Omental fat pad (tissue), 4 donors: Measurements from ENCODE around the gene PMAIP1. TPM values are rescaled to one million over a fixed set of nuclear protein-coding genes. Genes with fewer than 3 reads are reported as not detected.

Experiments
- ATAC-seq: fragments of 150-250 bp; one replicate; pipeline ENCODE4 v1.9.1; 2016; ENCODE audit warnings: mild to moderate bottlenecking, moderate library complexity; ENCODE audit not compliant: low FRiP score
- DNase-seq: peaks from one replicate; pipeline ENCODE4 v3.0.0-alpha.2; 2019; ENCODE audit warnings: low spot score
- total RNA-seq, 4 donors: library from RNA; depleted of rRNA; stranded (reverse); fragments of >200 nt; gene quantifications; one replicate each; pipeline ENCODE4 v1.1.0, GENCODE V29; 2016
- TF ChIP-seq, protein P1 (sequence below), 3 donors: fragments of 450-650 bp; IDR thresholded peaks; one replicate each; pipeline ENCODE4 v1.5.1; 2016 to 2017; ENCODE audit warnings: antibody characterized with exemption in 3 of 3, mild to moderate bottlenecking in 3 of 3, moderate library complexity in 2 of 3

PMAIP1 gene
- total RNA-seq, 4 donors from 2014 or later, result 1.3 to 5.4 (median 2.8) TPM; not detected in 1

DNA sequence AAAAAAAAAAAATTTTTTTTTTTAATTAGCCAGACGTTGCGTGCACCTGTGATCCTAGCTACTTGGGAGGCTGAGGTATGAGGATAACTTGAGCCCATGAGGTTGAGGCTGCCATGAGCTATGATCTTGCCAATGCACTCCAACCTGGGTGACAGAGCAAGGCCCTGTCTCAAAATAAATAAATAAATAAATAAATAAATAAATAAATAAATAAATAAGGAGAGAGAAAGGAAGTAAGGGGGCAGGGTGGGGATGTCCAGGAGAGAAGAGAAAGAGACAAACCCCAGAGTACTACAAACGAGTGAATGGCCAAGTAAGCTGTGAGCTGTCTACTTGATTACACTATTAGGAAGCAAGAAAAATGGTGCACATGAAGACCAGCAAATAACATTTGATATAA is 7.7 kb upstream of the PMAIP1 start:
- TF ChIP-seq, protein P1, sequence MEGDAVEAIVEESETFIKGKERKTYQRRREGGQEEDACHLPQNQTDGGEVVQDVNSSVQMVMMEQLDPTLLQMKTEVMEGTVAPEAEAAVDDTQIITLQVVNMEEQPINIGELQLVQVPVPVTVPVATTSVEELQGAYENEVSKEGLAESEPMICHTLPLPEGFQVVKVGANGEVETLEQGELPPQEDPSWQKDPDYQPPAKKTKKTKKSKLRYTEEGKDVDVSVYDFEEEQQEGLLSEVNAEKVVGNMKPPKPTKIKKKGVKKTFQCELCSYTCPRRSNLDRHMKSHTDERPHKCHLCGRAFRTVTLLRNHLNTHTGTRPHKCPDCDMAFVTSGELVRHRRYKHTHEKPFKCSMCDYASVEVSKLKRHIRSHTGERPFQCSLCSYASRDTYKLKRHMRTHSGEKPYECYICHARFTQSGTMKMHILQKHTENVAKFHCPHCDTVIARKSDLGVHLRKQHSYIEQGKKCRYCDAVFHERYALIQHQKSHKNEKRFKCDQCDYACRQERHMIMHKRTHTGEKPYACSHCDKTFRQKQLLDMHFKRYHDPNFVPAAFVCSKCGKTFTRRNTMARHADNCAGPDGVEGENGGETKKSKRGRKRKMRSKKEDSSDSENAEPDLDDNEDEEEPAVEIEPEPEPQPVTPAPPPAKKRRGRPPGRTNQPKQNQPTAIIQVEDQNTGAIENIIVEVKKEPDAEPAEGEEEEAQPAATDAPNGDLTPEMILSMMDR (IDR thresholded peaks at IDR 0.05), result no peak
- ATAC-seq (no peak), DNase-seq (no peak)

DNA sequence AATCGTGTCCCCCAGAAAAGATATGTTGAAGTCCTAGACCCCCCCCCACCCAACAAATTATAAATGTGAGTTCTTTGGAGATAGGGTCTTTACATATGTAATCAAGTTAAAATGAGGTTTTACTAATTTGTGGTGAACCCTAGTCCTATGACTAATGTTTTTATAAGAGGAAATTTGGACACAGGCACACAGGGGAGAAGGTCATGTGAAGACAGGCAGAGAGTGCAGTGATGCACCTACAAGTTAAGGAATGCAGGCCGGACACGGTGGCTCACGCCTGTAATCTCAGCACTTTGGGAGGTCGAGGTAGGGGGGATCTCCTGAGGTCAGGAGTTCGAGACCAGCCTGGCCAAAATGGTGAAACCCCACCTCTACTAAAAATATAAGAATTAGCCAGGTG is 5.8 kb upstream of the PMAIP1 start:
- no peak for DNase-seq
- TF ChIP-seq, protein P1 (IDR thresholded peaks at IDR 0.05), result no peak
- ATAC-seq, result no peak

DNA sequence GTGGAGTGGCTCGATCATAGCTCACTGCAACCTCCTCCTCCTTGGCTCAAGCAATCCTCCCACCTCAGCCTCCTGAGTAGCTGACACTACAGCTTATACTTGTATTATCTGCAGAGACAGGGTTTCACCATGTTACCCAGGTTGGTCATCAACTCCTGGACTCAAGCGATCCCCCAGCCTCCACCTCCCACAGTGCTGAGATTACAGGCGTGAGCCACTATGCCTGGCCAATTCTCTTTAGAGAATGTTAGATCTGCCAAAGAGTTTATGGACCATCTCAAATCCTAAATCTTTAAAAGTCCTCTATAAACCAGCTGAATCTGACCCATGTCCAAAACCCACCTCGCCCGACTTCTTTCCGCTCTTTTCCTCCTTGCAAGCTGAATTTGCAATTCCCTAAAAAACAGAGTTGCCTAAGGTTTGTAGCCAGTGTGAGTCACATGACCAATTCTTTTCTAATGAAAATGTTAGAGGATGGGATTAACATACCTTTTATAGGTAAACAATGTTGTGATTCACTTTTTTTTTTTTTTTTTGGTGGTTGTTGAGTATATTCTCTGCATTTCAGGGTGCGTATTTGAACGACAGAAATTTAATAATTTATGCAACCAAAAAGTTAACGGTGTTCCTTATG is 2.4 kb upstream of the PMAIP1 start:
- DNase-seq (no peak), ATAC-seq (no peak)
- TF ChIP-seq, protein P1 (IDR thresholded peaks at IDR 0.05), result no peak

DNA sequence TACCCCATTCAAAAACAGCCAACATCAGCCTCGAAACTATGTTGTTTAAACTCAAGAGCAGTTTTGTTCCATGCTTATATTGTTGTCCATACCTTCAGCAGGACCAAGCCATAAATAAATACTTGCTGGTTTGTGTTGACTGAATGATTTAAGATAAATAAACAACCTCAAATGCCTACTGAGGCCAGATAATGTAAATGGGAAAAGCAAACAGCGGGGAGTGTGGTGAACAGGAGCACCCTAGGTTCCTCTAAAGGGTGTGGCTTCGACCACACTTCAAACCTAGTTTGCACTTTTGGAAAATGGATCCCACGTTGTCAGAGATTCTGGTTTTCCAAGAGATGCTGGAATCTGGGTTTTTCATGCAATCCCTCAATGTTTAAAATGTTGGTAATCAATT is 1.7 kb upstream of the PMAIP1 start:
- TF ChIP-seq, protein P1 (IDR thresholded peaks at IDR 0.05), result no peak
- DNase-seq, result no peak
- ATAC-seq, result no peak

DNA sequence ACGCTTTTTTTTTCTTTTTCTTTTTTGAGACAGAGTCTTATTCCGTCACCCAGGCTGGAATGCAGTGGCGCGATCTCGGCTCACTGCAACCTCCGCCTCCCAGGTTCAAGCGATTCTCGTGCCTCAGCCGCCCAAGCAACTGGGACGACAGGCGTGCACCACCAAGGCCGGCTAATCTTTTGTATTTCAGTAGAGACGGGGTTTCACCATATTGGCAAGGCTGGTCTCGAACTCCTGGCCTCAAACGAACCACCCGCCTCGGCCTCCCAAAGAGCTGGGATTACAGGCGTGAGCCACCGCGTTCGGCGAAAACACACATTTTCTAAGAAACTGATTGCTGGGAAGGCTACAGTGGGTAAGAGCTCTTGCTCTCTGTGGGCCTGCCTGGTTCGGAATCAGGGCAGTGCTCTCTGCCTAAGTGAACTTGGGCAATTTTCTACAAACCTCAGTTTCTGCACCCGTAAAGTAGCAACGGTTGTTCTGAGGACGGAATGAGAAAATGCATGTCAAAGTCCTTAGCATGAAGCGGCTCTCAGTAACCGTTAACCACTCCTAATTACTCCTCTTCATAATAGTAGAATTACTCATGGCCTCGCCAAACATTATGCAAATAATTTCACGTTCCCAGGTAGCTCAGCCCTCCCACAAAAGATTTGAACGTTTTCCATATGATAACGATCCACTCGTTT is 1.0 kb upstream of the PMAIP1 start:
- ATAC-seq, result peak; percentile 52
- TF ChIP-seq, protein P1 (IDR thresholded peaks at IDR 0.05), result no peak

DNA sequence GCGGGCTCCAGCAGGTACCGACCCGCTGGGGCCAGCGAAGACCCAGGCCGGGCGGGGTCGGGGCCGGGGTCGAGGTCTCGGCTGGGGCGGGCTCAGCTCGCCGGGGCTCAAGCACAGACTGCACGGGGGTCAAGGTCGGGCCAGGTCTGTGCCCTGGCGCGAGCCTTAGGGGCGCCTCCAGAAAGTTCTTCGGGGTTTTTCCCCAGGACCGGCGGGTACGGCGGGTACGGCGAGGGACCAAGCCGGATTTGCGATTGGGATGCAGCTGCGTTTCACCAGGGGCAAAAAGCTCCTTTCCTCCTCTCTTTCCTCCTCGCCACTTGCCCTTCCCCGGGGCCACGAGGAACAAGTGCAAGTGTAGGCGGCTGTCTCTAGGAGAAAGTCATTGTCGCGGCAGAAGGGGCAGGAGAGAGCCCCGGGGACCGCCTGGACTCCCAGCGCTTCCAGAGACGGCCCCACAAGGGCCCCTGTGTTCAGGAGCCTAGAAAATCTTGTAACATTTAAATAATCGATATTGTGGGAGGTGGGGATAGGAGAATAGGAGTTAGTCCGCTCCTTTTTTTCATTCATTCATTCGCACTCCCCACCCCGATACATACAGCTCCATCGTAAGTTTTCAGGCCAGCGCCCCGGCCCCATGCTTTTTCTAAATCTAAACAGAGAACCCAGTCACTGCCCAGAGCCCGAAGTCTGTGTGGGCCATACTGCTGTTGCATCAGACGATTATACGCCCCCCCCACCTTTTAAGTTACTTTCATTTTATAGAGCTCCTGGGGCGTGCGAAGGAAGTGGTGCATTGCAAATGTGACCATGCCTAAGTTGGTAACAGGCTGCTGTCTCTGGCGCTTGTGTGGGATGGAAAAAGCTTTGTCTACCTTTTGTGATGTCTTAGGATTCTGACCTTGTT is 679 bp downstream of the PMAIP1 start:
- DNase-seq (no peak), ATAC-seq (peak; percentile 41)
- TF ChIP-seq, protein P1 (IDR thresholded peaks at IDR 0.05), result no peak

More for the DNA sequence above, 1.0 kb upstream of the PMAIP1 start:
- DNase-seq, result no peak
